Measurements from ENCODE around the gene MORN1. TPM values are rescaled to one million over a fixed set of nuclear protein-coding genes. Genes with fewer than 3 reads are reported as not detected.

The MORN1 gene
- total and polyA plus RNA-seq, 2 of the 8 experiments (the other 6 are each of a cell fraction or from before 2014, with no cell fraction given): 5.0 to 9.1 TPM

DNA sequence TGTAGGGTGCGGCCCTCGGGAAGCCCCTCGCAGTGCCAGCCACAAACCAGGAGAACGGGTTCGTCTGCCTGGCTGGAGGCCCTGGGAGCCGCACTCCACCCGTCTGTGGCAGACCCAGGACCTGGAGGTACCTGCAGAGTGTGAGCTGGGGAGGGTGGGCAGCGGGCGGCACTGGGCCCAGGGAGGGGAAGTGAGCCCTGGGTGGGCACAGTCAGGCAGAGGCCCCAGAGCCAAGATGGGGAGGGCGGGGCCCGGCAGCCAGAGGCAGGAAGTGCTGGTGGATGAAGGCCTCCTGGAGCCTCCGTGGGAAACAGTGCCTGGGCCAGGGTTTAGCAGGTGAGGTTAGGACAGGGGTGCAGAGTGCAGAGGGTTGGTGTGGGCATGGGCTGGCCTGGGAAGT lies 25.0 kb upstream of the MORN1 start:
- Histone ChIP-seq H3K23ac (ENCODE audit: insufficient read length) (no peak overlapping the region), H4K5ac (ENCODE audit: insufficient read length, low read depth, low read length) (no peak overlapping the region), H3K27ac (ENCODE audit: low read depth, low read length) (no peak overlapping the region), H3K18ac (ENCODE audit: extremely low read depth, low read length) (no peak overlapping the region), H4K20me1 (replicated peaks in 1 of 2; ENCODE audit: control insufficient read depth in 1 of 2, insufficient read depth in 2 of 2, low read length in 2 of 2) (peaks cover 0 to 4% of the 10 kb centered on the region in 2 experiments), H2BK20ac (ENCODE audit: low read length) (no peak overlapping the region), H2BK120ac (replicated peaks; ENCODE audit: low read depth, low read length) (no peak overlapping the region), H3K14ac (ENCODE audit: insufficient read length) (no peak overlapping the region), H3K4me3 (ENCODE audit: extremely low read depth in 1 of 4, insufficient read depth in 2 of 4, low read depth in 3 of 4, low read length in 4 of 4) (no peak overlapping the region), H3K4ac (replicated peaks; ENCODE audit: insufficient read length, low read depth, low read length) (no peak overlapping the region), H2BK5ac (ENCODE audit: low read depth, low read length) (no peak overlapping the region), H3K79me1 (ENCODE audit: low read depth, low read length) (no peaks in the 10 kb centered on the region), H3K56ac (replicated peaks; ENCODE audit: insufficient read length, low read depth, low read length) (no peak overlapping the region), H2AFZ (ENCODE audit: low read length) (no peak overlapping the region), H3K79me2 (ENCODE audit: control insufficient read depth in 1 of 2, insufficient read depth in 2 of 2, low read length in 2 of 2) (peaks cover 0 to 6% of the 10 kb centered on the region in 2 experiments; a peak in 1 of 4 replicates), H2BK15ac (ENCODE audit: low read length) (no peak overlapping the region), H3K23me2 (ENCODE audit: low read depth, low read length) (peaks cover 15% of the 10 kb centered on the region), H4K8ac (ENCODE audit: extremely low read depth, insufficient read depth, low read length) (no peak overlapping the region; the same call in 1 of the 2 replicates), H3K9me3 (ENCODE audit: insufficient read depth in 2 of 2, low read depth in 1 of 2, low read length in 1 of 2) (no peaks in the 10 kb centered on the region), H3K27me3 (replicated peaks in 1 of 4; ENCODE audit: control insufficient read depth in 3 of 4, extremely low read depth in 1 of 4, insufficient read depth in 3 of 4, low read length in 3 of 4) (peaks cover 0 to 2% (median 0%) of the 10 kb centered on the region in 4 experiments; a peak in 2 of 7 replicates), H3K36me3 (ENCODE audit: control insufficient read depth in 2 of 4, insufficient read depth in 4 of 4, low read length in 3 of 4) (no peaks in the 10 kb centered on the region), H3K4me1 (replicated peaks in 1 of 4; ENCODE audit: control insufficient read depth in 3 of 4, insufficient read depth in 4 of 4, low read length in 3 of 4) (peaks cover 0 to 14% (median 11%) of the 10 kb centered on the region in 4 experiments; a peak in 5 of 7 replicates), H2AK5ac (ENCODE audit: low read depth, low read length) (no peak overlapping the region), H3K9ac (replicated peaks in 1 of 4; ENCODE audit: extremely low read depth in 1 of 4, low read depth in 3 of 4, low read length in 3 of 4) (no peak overlapping the region), H4K91ac (replicated peaks; ENCODE audit: insufficient read length, low read length) (no peak overlapping the region), H3K4me2 (ENCODE audit: insufficient read depth in 1 of 2, low read depth in 2 of 2, low read length in 2 of 2) (no peak overlapping the region), H2BK12ac (ENCODE audit: low read depth, low read length) (no peak overlapping the region)
- 81% methylated on average over 8 of the region's 12 CpGs; no CpG with 5 or more reads in 1 of the 2 experiments for WGBS, 2 experiments (ENCODE audit: extremely low coverage in 1 of 2, insufficient coverage in 1 of 2, insufficient read length in 1 of 2, insufficient replicate concordance in 2 of 2, low coverage in 1 of 2, low lambda C conversion rate in 2 of 2, missing lambda C conversion rate in 1 of 2)
- CTCF ChIA-PET (ENCODE audit: partially characterized antibody): interaction anchor here (0.9 to 6.6 kb wide), 10 partner anchors 9 to 1008 kb away, joined by 3 to 48 read pairs (median 5); no protein-coding TSS in a partner anchor
- DNase-seq (ENCODE audit: low read depth in 1 of 2, low spot score in 2 of 2): no peak
- POLR2A ChIA-PET (ENCODE audit: partially characterized antibody): interaction anchor here (0.8 to 1.3 kb wide), 2 partner anchors 8 to 110 kb away, joined by 3 read pairs; partner anchors contain the start of gene PANK4
- no peak for FAIRE-seq
- TF ChIP-seq SIRT6 (IDR thresholded peaks at IDR 0.05; ENCODE audit: low read length) (no peak), EGR1 (IDR thresholded peaks at IDR 0.05; ENCODE audit: borderline replicate concordance, low read depth, low read length) (no peak), RXRA (IDR thresholded peaks at IDR 0.05; ENCODE audit: insufficient read depth, low read depth, low read length) (no peak), CREB1 (IDR thresholded peaks at IDR 0.05) (no peak), CBX5 (IDR thresholded peaks at IDR 0.05; ENCODE audit: low read depth, low read length) (no peak), JUN (IDR thresholded peaks at IDR 0.05; ENCODE audit: low read depth, low read length) (no peak), RFX5 (IDR thresholded peaks at IDR 0.05; ENCODE audit: borderline replicate concordance, low read depth, low read length) (no peak), HDAC6 (IDR thresholded peaks at IDR 0.05; ENCODE audit: low read depth, low read length) (no peak), RAD21 (IDR thresholded peaks at IDR 0.05 in 1 of 2, conservative IDR thresholded peaks at IDR 0.05 in 1 of 2; ENCODE audit: low read depth in 2 of 2, low read length in 2 of 2) (no peak), KDM5A (IDR thresholded peaks at IDR 0.05; ENCODE audit: low read length) (no peak), PHF8 (conservative IDR thresholded peaks at IDR 0.05; ENCODE audit: low read depth, low read length) (no peak)
- TF ChIP-seq, protein P1, sequence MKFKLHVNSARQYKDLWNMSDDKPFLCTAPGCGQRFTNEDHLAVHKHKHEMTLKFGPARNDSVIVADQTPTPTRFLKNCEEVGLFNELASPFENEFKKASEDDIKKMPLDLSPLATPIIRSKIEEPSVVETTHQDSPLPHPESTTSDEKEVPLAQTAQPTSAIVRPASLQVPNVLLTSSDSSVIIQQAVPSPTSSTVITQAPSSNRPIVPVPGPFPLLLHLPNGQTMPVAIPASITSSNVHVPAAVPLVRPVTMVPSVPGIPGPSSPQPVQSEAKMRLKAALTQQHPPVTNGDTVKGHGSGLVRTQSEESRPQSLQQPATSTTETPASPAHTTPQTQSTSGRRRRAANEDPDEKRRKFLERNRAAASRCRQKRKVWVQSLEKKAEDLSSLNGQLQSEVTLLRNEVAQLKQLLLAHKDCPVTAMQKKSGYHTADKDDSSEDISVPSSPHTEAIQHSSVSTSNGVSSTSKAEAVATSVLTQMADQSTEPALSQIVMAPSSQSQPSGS (IDR thresholded peaks at IDR 0.05; ENCODE audit: low read length): no peak

Data from H1 (cell line).